Psoas muscle (tissue), 8 donors: Measurements from ENCODE around the gene B3GNT7. TPM values are rescaled to one million over a fixed set of nuclear protein-coding genes. Genes with fewer than 3 reads are reported as not detected.

ENCODE experiments used
- ATAC-seq, 4 donors: fragments of 200-7000 bp; cut with Tn5 transposase; one replicate each; pipeline ENCODE4 v1.9.1; 2020; ENCODE audit warnings: moderate library complexity in 3 of 4, mild to moderate bottlenecking in 2 of 4
- DNase-seq, 2 donors: peaks; one replicate each; pipeline ENCODE4 v3.0.0-alpha.2; 2020
- H3K27ac ChIP-seq: fragments of 200-600 bp; one replicate; pipeline ENCODE4 v1.8.0; 2022
- H3K27me3 ChIP-seq, 3 donors: fragments of 200-600 bp in 1 of 3; one replicate each; pipeline versions ENCODE4 v1.6.1 to v1.8.0; 2013 to 2022; ENCODE audit warnings: low read length in 2 of 3, mild to moderate bottlenecking in 2 of 3, moderate library complexity in 1 of 3; ENCODE audit not compliant: insufficient read depth in 3 of 3
- H3K36me3 ChIP-seq, 2 donors: fragments of 200-600 bp in 1 of 2; one replicate each; pipeline versions ENCODE4 v1.6.1 to v1.8.0; 2013 to 2022; ENCODE audit warnings: low read depth in 1 of 2, mild to moderate bottlenecking in 1 of 2, moderate library complexity in 1 of 2; ENCODE audit not compliant: insufficient read depth in 1 of 2
- H3K4me1 ChIP-seq: fragments of 200-600 bp; one replicate; pipeline ENCODE4 v1.8.0; 2022
- H3K4me3 ChIP-seq: fragments of 200-600 bp; one replicate; pipeline ENCODE4 v1.8.0; 2022; ENCODE audit warnings: mild to moderate bottlenecking
- H3K9me3 ChIP-seq: fragments of 200-600 bp; one replicate; pipeline ENCODE4 v1.8.0; 2022
- CTCF ChIP-seq: fragments of 200-600 bp; IDR thresholded peaks from one replicate; pipeline ENCODE4 v1.8.0; 2022; ENCODE audit warnings: antibody characterized with exemption
- WGBS, 3 donors: extraction: QIAGEN DNeasy Blood & Tissue Kit; methylation state at CpG; one replicate each; pipeline versions ENCODE4 v1.1.6 to v1.1.7; 2013; 5-methylcytosine and 5-hydroxymethylcytosine counted together
- intact Hi-C, 2 donors: fragments of 100-400 bp; cut with DNase I; formaldehyde crosslinking; loops; one replicate each; pipeline versions ENCODE4 v1.11.0 to v1.14.2; 2022
- polyA plus RNA-seq, 3 donors: library from polyadenylated mRNA; stranded (reverse); fragments of 200-250 nt; gene quantifications; one replicate each; pipeline ENCODE4 v1.2.3, GENCODE V29; 2013
- total RNA-seq, 4 donors: library from RNA; stranded (reverse); fragmentation: NEBNext Ultra II Directional in 2 of 4; extraction: Animal tissue kit (Norgen Biotek cat#: 25700) in 2 of 4; gene quantifications; one replicate each; pipeline versions ENCODE4 v1.2.1 to v1.2.4, GENCODE V29; 2021 to 2023
- donor health status: healthy with polysubstance abuse.
- donor health status: DM: no; HTN: no; CAD: no; lungs with moderate emphysema.
- donor health status: Bipolar disorder and iron deficiency.
- donor health status: healthy.
- donor health status: DM: yes; HTN: yes; CAD: no.
- donor health status: DM: no; HTN: no; CAD: no.
- donor health status: DM: no; HTN: no; CAD: no.
- donor health status: DM: yes; HTN: yes; CAD: no.

Gene B3GNT7
- total and polyA plus RNA-seq, 7 donors: 0.03 to 1.7 (median 0.29) TPM

GRCh38 chr2:231422056-231422455 is 26.5 kb downstream of the B3GNT7 start:
- Histone ChIP-seq H3K4me1 (no peaks in the 10 kb centered on the region), H3K27ac (no peak overlapping the region), H3K36me3 (no peaks in the 10 kb centered on the region), H3K27me3 (no peaks in the 10 kb centered on the region), H3K9me3 (no peaks in the 10 kb centered on the region), H3K4me3 (no peak overlapping the region)
- TF ChIP-seq CTCF: no peak
- DNase-seq: no peak
- intact Hi-C loops: no loop called here
- no peak for ATAC-seq
- 78 to 87% (median 78%) methylated on average over 2 of the region's 2 CpGs for WGBS, 3 donors

GRCh38 chr2:231423176-231423575 is 27.7 kb downstream of the B3GNT7 start:
- H3K27ac ChIP-seq: no peak overlapping the region
- TF ChIP-seq CTCF: no peak
- intact Hi-C loops: no loop called here
- ATAC-seq (no peak), DNase-seq (no peak)
- no peaks in the 10 kb centered on the region for H3K9me3 ChIP-seq
- whole genome bisulfite sequencing, 3 donors: 81 to 93% (median 85%) methylated on average over 10 of the region's 10 CpGs
- no peaks in the 10 kb centered on the region for H3K36me3 ChIP-seq
- no peak overlapping the region for H3K4me3 ChIP-seq
- no peaks in the 10 kb centered on the region for H3K4me1 ChIP-seq
- H3K27me3 ChIP-seq: no peaks in the 10 kb centered on the region

DNA sequence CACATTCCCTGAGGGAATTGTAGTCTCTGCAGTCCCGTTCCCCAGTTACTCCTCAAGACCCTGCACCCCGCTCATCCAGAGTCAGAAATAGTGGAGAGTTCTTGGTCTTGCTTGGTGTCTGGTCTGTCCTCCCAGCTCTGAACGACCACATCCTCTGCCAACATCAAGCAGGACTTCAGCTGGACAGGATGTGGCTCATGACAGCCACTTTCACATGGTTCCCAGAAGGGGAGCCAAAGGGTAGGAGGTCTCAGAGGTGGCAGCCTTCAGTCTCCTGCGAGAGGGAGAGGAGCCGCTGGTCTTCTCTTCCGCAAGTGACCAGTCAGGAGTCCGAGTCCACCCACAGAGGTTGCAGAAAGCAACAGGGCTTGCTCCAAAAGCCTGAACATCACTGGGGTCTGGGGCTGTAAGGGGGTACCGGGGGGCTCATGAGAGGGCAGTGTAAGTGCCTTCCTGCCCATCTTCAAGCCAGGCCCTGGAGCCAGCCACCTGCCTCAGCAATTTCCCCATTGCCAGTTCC is 29.8 kb downstream of the B3GNT7 start:
- Histone ChIP-seq H3K27ac (no peak overlapping the region), H3K9me3 (no peaks in the 10 kb centered on the region), H3K27me3 (no peaks in the 10 kb centered on the region), H3K4me3 (no peak overlapping the region), H3K36me3 (no peaks in the 10 kb centered on the region), H3K4me1 (no peaks in the 10 kb centered on the region)
- TF ChIP-seq CTCF: no peak
- 51 to 57% (median 57%) methylated on average over 8 of the region's 8 CpGs for WGBS, 3 donors
- intact Hi-C loops: no loop called here
- DNase-seq (no peak), ATAC-seq (no peak)

- Histone ChIP-seq H3K4me3 (no peak overlapping the region), H3K9me3 (no peaks in the 10 kb centered on the region), H3K27ac (no peak overlapping the region), H3K36me3 (no peaks in the 10 kb centered on the region), H3K27me3 (no peaks in the 10 kb centered on the region), H3K4me1 (no peaks in the 10 kb centered on the region)
- TF ChIP-seq CTCF: no peak
- intact Hi-C loops: no loop called here
- ATAC-seq (no peak), DNase-seq (no peak)
- 48 to 57% (median 50%) methylated on average over 21 of the region's 21 CpGs for WGBS, 3 donors
Observed at GRCh38 chr2:231425811-231426703, 30.5 kb downstream of the B3GNT7 start.
